Activated effector memory CD4-positive, alpha-beta T cell treated with anti-CD3 and anti-CD28 coated beads, Interleukin-2, amount 50 U/mL, for 16 hours (primary cell): Measurements from ENCODE around the gene NIPA2.
"Not testable (repeated sequence)": the region's sequence is repeated elsewhere in the genome, so short reads cannot be mapped to it uniquely, and the experiment has no call there.

Experiments used
- DNase-seq: peaks from one replicate; pipeline ENCODE4 v3.0.0-alpha.2; 2020

NIPA2 gene

DNA sequence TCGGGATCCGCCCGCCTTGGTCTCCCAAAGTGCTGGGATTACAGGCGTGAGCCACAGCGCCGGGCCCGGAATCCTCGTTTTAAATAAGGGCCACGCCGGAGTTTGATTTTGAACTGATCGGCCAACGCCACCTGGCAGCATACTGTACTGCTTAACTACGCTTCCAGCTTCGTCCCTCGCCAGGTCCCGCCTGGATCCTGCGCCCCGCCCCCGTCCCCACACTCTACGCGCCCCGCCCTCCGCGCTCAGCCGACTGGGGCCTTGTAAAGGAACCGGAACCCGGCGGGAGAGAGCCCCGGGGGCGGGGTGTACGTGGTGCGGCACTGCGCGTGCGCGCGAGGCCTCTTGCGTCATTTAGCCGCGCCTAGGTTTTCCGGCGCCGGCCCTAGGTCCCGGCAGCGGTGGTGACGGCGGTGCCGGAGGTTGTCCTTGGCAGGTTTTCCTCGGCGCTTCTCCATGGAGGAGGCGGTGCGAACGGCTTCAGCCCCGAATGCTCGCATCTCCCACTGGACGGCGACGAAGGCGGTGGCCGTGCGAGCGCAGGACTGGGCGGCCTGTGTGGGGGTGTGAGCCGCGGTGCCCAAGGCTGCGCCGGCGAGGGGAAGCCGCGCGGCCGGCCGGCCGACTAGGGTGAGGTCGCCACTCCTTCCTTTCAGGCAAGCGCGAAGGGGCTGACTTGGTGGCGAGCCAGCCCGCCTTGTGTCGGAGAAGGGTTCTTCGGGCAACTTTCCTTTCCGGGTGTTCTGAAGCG, at the start of gene NIPA2:
Gene NIPA2 (plus strand): TSS at position 375 of the 751 bp plus-strand sequence. CDS start 13,066 bp downstream, outside the sequence.
- peak; percentile 100 for DNase-seq

- no peak for DNase-seq
These were observed 44.4 kb upstream of the NIPA2 start for GRCh38 chr15:22794063-22794462.

- DNase-seq: no peak
These were observed 43.8 kb upstream of the NIPA2 start for GRCh38 chr15:22794621-22795167.

GRCh38 chr15:22795206-22796063, 43.0 kb upstream of the NIPA2 start:
- no peak for DNase-seq

GRCh38 chr15:22796079-22796478, 42.4 kb upstream of the NIPA2 start:
- peak; percentile 36 for DNase-seq

- DNase-seq: no peak
These were observed 38.6 kb upstream of the NIPA2 start for GRCh38 chr15:22799902-22800301.

- not testable (repeated sequence) for DNase-seq
These were observed 35.5 kb upstream of the NIPA2 start for GRCh38 chr15:22803006-22803405.

DNA sequence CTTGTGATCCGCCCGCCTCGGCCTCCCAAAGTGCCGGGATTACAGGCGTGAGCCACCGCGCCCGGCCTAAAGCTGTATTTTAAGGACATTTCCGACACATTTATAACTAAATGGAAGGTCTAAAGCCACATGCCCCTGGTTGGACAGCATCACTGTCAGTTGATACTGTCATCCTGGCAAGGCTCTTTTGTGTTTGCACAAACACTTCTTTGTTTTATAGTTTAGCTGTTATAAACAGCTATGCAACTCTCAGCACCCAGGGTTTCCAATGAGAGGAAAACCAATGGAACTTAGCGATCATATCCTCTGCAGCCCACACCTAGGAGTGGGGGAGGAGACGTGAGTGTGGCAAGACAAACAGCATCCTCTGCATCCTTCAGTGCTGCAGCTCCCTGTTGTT, 32.3 kb upstream of the NIPA2 start:
- peak; percentile 16 for DNase-seq

GRCh38 chr15:22806664-22807063, 31.8 kb upstream of the NIPA2 start:
- DNase-seq: peak; percentile 12

- not testable (repeated sequence) for DNase-seq
These were observed 30.6 kb upstream of the NIPA2 start for GRCh38 chr15:22807831-22808230.

DNA sequence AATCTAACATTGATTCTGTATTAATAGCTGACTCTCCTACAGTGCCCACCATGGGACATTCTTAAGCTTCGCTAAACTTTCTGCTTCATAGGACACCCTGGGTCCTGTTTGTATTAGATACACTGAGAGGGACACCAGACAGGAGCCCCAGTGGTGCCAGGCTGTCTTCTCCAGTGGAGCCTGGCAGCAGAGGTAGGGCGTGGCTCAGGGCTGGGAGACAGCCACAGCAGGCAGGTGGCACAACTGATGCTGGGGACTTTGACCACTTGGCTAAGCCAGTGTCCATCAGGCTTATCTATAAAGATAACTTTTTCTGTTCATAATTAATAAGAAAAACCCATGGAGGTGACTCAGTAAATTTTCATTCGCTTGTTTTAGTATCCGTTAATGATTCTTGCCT, 30.2 kb upstream of the NIPA2 start:
- no peak for DNase-seq

GRCh38 chr15:22808761-22809280, 29.6 kb upstream of the NIPA2 start:
- DNase-seq: no peak

DNA sequence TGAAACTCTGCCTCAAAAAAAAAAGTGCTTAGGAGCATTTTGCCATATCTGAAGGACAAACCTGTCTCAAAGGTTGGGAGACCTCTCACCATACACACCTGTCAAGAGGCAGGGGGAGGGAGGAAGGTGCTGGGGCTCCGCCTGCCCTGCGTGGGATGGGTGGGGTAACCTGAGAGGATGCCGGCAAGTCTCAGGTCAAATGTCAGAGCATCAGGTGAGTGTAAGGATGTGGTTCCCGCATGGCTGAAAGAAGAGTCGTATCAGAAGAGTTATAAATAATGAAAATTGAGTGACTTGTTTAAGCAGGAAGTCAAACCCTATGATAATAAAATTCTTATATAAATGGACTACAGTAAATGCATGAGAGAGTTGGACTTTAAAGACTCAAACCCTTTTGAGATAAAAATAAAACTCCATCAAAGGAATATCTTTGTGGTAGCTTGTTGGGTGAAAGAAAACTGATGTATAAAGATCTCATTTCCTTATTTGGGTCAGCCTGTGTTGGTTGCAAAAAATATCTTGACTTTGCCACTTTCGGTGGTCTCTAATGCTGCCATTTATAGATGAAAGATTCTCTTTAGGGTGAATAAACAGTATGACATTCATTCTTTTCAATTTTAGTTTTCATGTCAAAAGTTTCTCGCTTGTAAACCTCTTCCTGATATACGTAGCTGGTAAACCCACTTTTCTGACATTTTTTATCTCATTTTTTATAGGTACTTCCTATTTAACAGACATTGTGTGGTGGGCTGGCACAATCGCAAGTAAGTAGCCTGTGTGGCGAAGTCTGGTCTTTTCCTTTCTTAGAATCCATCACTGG, 28.2 kb upstream of the NIPA2 start:
- DNase-seq: no peak

DNA sequence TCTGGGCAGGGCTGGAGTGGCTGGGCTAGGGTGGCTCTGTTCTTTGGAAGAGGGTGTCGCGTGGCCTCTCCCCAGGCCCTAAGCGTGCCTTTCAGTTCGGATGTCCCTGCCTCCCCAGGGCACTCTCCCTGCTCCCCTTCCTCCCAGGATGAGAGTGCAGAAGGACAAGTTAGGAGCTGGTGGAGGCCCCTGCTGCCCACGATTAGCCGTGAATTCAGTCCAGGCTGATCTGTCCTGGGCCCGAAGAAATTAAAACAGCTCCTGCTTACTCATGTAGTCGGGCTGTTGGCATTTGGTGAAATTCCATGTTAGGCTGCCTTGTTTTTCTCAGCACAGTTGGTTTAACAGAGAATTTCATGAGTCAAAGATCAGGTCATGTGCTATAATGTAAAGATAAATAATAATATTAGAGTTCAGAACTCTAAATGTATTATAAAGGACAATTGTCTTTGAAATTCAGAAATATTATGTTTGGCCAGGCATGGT, 27.6 kb upstream of the NIPA2 start:
- DNase-seq: no peak

- no peak for DNase-seq
These were observed 26.8 kb upstream of the NIPA2 start for GRCh38 chr15:22811640-22812039.

DNA sequence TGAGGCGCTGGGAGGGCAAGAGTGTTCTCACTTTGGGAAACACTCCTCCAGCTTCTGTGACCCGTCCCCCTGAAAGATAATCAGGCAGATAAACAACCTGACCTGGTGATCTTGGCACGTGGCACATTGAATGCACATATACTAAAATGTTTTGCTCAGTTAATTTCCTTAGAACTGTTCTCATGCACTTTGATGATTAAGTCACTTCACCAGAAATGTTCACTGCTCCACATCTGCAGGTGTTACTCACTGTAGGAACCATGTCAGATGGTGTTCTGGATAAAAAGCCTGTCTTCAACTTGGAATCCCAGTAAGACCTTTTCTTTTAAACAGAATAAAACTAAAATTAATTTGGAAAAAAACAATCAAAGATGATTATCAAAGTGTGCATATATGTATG, 24.6 kb upstream of the NIPA2 start:
- no peak for DNase-seq

GRCh38 chr15:22815766-22816165, 22.7 kb upstream of the NIPA2 start:
- no peak for DNase-seq

DNA sequence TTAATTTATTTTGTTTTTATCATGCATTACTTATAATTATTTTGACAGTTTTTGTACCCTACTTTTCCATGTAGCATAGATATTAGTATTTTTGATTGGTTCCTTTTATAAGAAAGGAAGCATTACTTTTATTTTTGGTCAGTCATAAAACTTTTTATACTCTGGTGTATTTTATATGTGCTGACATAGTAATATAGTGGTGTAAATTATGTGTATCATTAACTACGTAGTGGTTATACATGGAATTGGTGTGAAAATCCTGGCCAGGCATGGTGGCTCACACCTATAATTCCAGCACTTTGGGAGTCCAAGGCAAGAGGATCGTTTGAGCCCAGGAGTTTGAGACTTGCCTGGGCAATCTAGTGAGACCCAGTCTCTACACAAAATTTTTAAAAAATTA, 18.8 kb upstream of the NIPA2 start:
- no peak for DNase-seq

DNA sequence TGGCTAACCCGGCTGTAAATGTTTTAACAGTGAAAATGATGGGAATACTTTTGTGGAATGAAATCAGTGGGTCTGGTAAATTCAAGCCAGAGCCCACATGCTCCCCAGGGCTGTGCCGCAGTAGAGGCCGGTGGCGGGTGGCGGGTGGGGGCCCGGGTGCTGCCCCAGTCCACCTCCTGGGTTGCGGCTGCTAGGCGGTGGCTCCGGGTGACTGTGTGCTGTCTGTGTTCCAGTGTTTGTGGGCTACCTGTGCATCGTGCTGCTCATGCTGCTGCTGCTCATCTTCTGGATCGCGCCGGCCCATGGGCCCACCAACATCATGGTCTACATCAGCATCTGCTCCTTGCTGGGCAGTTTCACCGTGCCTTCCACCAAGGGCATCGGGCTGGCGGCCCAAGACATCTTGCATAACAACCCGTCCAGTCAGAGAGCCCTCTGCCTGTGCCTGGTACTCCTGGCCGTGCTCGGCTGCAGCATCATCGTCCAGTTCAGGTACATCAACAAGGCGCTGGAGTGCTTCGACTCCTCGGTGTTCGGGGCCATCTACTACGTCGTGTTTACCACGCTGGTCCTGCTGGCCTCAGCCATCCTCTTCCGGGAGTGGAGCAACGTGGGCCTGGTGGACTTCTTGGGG, 14.9 kb upstream of the NIPA2 start:
- no peak for DNase-seq

- DNase-seq: no peak
These were observed 11.3 kb upstream of the NIPA2 start for GRCh38 chr15:22827125-22827524.

- no peak for DNase-seq
These were observed 7.0 kb upstream of the NIPA2 start for GRCh38 chr15:22831473-22831872.
